HG02610 (cell line): ENCODE measurements around the gene PRPF19.

Experiments
- ATAC-seq: cut with Tn5 transposase; IDR thresholded peaks from one replicate; pipeline ENCODE4 v1.9.1; 2021; ENCODE audit warnings: mild to moderate bottlenecking, moderate library complexity; ENCODE audit not compliant: unreplicated experiment

The PRPF19 gene

GRCh38 chr11:60847281-60847680 lies 59.1 kb downstream of the PRPF19 start:
- no peak for ATAC-seq

GRCh38 chr11:60845338-60845737 lies 61.0 kb downstream of the PRPF19 start:
- no peak for ATAC-seq

- no peak for ATAC-seq
Observed at GRCh38 chr11:60844870-60845221, 61.5 kb downstream of the PRPF19 start.

- ATAC-seq, result no peak
Observed at GRCh38 chr11:60844045-60844869, 62.1 kb downstream of the PRPF19 start.

- no peak for ATAC-seq
Observed at GRCh38 chr11:60842668-60843600, 63.5 kb downstream of the PRPF19 start.

GRCh38 chr11:60841797-60842667 lies 64.4 kb downstream of the PRPF19 start, which contains the start of gene CCDC86:
Gene CCDC86, plus strand, starts transcription at chr11:60842113. Its CDS starts 12 bp downstream, at chr11:60842125.
- ATAC-seq, result peak; percentile 87
